HCT116 (cell line): ENCODE results near the gene IFRD2. TPM values are rescaled to one million over a fixed set of nuclear protein-coding genes. Genes with fewer than 3 reads are reported as not detected.

Source experiments
- ATAC-seq: fragments of 200-7000 bp; cut with Tn5 transposase; 2 replicates; pipeline ENCODE4 v1.9.1; 2020; ENCODE audit warnings: mild to moderate bottlenecking, moderate library complexity
- BruUV-seq: library from RNA; stranded (reverse); fragments of 400-500 nt; replicated peaks from 2 replicates; lab custom pipeline; 2021; lab: Mats Ljungman, UMichigan
- CTCF ChIA-PET: fragments of 300-600 bp; sonication (Branson Sonifier 250); formaldehyde crosslinking; loops from one replicate; lab custom pipeline; 2021; ENCODE audit warnings: antibody characterized with exemption; lab: Charles Lee
- POLR2A ChIA-PET: fragments of 300-600, 350-600 bp; sonication (Branson Sonifier 250); formaldehyde crosslinking; loops from one replicate; lab custom pipeline; 2021; ENCODE audit warnings: antibody characterized with exemption; lab: Charles Lee
- RAD21 ChIA-PET, 2 experiments: fragments of 300-600 bp; sonication (Branson Sonifier 250); formaldehyde crosslinking; loops; one replicate each; lab custom pipeline; 2023; ENCODE audit warnings: low total read pairs in 2 of 2; ENCODE audit not compliant: uncharacterized antibody in 2 of 2, unreplicated experiment in 2 of 2, low non-redundant PET in 1 of 2; lab: Charles Lee
- DNase-seq: peaks from one replicate; pipeline ENCODE4 v3.0.0-alpha.2; 2010; ENCODE audit warnings: low read depth, low spot score
- H2AFZ ChIP-seq: fragments of 200-600 bp; shearing (Covaris generic), sonication (generic); 2 replicates; pipeline ENCODE4 v1.6.1; 2017; ENCODE audit warnings: low read depth, mixed run types, mixed read lengths, antibody characterized with exemption, low read length; ENCODE audit not compliant: poor library complexity, severe bottlenecking
- H3K27ac ChIP-seq: 2 replicates; pipeline ENCODE4 v1.5.1; 2012; ENCODE audit warnings: low read depth, low read length
- H3K27me3 ChIP-seq: fragments of 200-600 bp; sonication (generic); 2 replicates; pipeline ENCODE4 v1.6.1; 2016; ENCODE audit warnings: mixed run types, low read length, mixed read lengths; ENCODE audit not compliant: insufficient read depth
- H3K36me3 ChIP-seq, 2 experiments: fragments of 200-500 bp in 1 of 2; fragments of 200-600 bp in 1 of 2; sonication (Bioruptor generic) in 1 of 2; sonication (generic) in 1 of 2; 2 replicates each; pipeline versions ENCODE4 v1.5.1 to v1.6.1; 2014 to 2016; ENCODE audit warnings: low read length in 2 of 2, inconsistent platforms in 1 of 2, mixed read lengths in 1 of 2, mixed run types in 1 of 2; ENCODE audit not compliant: insufficient read depth in 2 of 2, control insufficient read depth in 1 of 2
- H3K4me1 ChIP-seq, 2 experiments: fragments of 200-600 bp in 1 of 2; sonication (generic) in 1 of 2; 2 replicates each; pipeline versions ENCODE4 v1.5.1 to v1.6.1; 2012 to 2017; ENCODE audit warnings: low read length in 2 of 2, inconsistent platforms in 1 of 2, mild to moderate bottlenecking in 1 of 2, mixed read lengths in 1 of 2, mixed run types in 1 of 2, moderate library complexity in 1 of 2; ENCODE audit not compliant: insufficient read depth in 2 of 2, control insufficient read depth in 1 of 2
- H3K4me2 ChIP-seq: fragments of 200-600 bp; sonication (generic); 2 replicates; pipeline ENCODE4 v1.6.1; 2017; ENCODE audit warnings: mixed run types, low read length, mixed read lengths
- H3K4me3 ChIP-seq, 2 experiments: fragments of 200-600 bp in 1 of 2; sonication (generic) in 1 of 2; replicated peaks in 1 of 2; 2 replicates each; pipeline ENCODE4 v1.5.1; 2011 to 2016; ENCODE audit warnings: low read length in 2 of 2, control low read depth in 1 of 2, low read depth in 1 of 2, mild to moderate bottlenecking in 1 of 2, mixed read lengths in 1 of 2, mixed run types in 1 of 2
- H3K79me2 ChIP-seq: fragments of 200-600 bp; sonication (generic); 2 replicates; pipeline ENCODE4 v1.6.1; 2017; ENCODE audit warnings: mild to moderate bottlenecking, mixed run types, low read length, moderate library complexity, mixed read lengths; ENCODE audit not compliant: insufficient read depth
- H3K9ac ChIP-seq: fragments of 200-600 bp; sonication (generic); 2 replicates; pipeline ENCODE4 v1.6.1; 2016; ENCODE audit warnings: low read length, mixed read lengths
- H3K9me2 ChIP-seq: fragments of 200-600 bp; sonication (generic), shearing (Covaris generic); 2 replicates; pipeline ENCODE4 v1.6.1; 2017; ENCODE audit warnings: mixed run types, mild to moderate bottlenecking, moderate library complexity; ENCODE audit not compliant: insufficient read depth
- H3K9me3 ChIP-seq, 2 experiments: fragments of 200-500 bp in 1 of 2; fragments of 200-600 bp in 1 of 2; sonication (Bioruptor generic) in 1 of 2; sonication (generic) in 1 of 2; 2 replicates each; pipeline ENCODE4 v1.6.1; 2014 to 2017; ENCODE audit warnings: low read length in 2 of 2, mixed read lengths in 2 of 2, inconsistent platforms in 1 of 2, low read depth in 1 of 2, mild to moderate bottlenecking in 1 of 2, mixed run types in 1 of 2, moderate library complexity in 1 of 2; ENCODE audit not compliant: control insufficient read depth in 1 of 2, insufficient read depth in 1 of 2
- H4K20me1 ChIP-seq: fragments of 200-600 bp; sonication (generic), shearing (Covaris generic); 2 replicates; pipeline ENCODE4 v1.6.1; 2017; ENCODE audit warnings: mixed run types, mild to moderate bottlenecking, moderate library complexity; ENCODE audit not compliant: insufficient read depth
- CBX3 ChIP-seq: IDR thresholded peaks from 2 replicates; pipeline ENCODE4 v1.6.1; 2012; ENCODE audit warnings: low read depth
- CEBPB ChIP-seq: IDR thresholded peaks from 2 replicates; pipeline ENCODE4 v1.6.1; 2012; ENCODE audit warnings: low read depth
- EGR1 ChIP-seq: IDR thresholded peaks from 2 replicates; pipeline ENCODE4 v1.6.1; 2012; ENCODE audit warnings: low read depth
- ELF1 ChIP-seq: IDR thresholded peaks from 2 replicates; pipeline ENCODE4 v1.6.1; 2012; ENCODE audit warnings: low read depth, borderline replicate concordance
- EZH2 ChIP-seq: fragments of 200-600 bp; sonication (generic); IDR thresholded peaks from 2 replicates; pipeline ENCODE4 v1.6.1; 2017; ENCODE audit warnings: antibody characterized with exemption, mixed run types
- JUND ChIP-seq: IDR thresholded peaks from 2 replicates; pipeline ENCODE4 v1.6.1; 2012
- POLR2A ChIP-seq: IDR thresholded peaks from 2 replicates; pipeline ENCODE4 v1.7.0; 2011; ENCODE audit warnings: borderline replicate concordance; ENCODE audit not compliant: insufficient read depth, insufficient read length; ENCODE audit errors: extremely low read depth
- SIN3A ChIP-seq: IDR thresholded peaks from 2 replicates; pipeline ENCODE4 v1.6.1; 2012; ENCODE audit warnings: low read depth
- SP1 ChIP-seq: IDR thresholded peaks from 2 replicates; pipeline ENCODE4 v1.6.1; 2012; ENCODE audit warnings: low read depth
- SRF ChIP-seq: IDR thresholded peaks from 2 replicates; pipeline ENCODE4 v1.6.1; 2012; ENCODE audit warnings: low read depth
- TCF7L2 ChIP-seq: IDR thresholded peaks from 2 replicates; pipeline ENCODE4 v1.7.0; 2011; ENCODE audit warnings: borderline replicate concordance, inconsistent platforms; ENCODE audit not compliant: insufficient read depth, insufficient read length; ENCODE audit errors: extremely low read depth
- ZFX ChIP-seq: fragments of 450-650 bp; IDR thresholded peaks from 2 replicates; pipeline ENCODE4 v1.6.1; 2017
- ZNF274 ChIP-seq: fragments of 200-500 bp; sonication (Bioruptor generic); IDR thresholded peaks from 2 replicates; pipeline ENCODE4 v1.6.1; 2014; ENCODE audit warnings: mild to moderate bottlenecking, low read depth, low read length, inconsistent platforms
- intact Hi-C: fragments of 100-400 bp; cut with micrococcal nuclease; formaldehyde crosslinking; loops from 2 replicates; pipeline ENCODE4 v1.10.0; 2022
- total RNA-seq: library from RNA; stranded (reverse); gene quantifications from one replicate; pipeline ENCODE4 v1.2.1, GENCODE V29; 2021; ENCODE audit not compliant: unreplicated experiment
- TF ChIP-seq, protein P1 (sequence below): IDR thresholded peaks from 2 replicates; pipeline ENCODE4 v1.6.1; 2012
- TF ChIP-seq, protein P2 (sequence below): IDR thresholded peaks from 2 replicates; pipeline ENCODE4 v1.6.1; 2012; ENCODE audit warnings: low read depth
- TF ChIP-seq, protein P3 (sequence below), 3 experiments: fragments of 200-600 bp in 1 of 3; sonication (generic) in 1 of 3; IDR thresholded peaks in 2 of 3; conservative IDR thresholded peaks in 1 of 3; 2 replicates each; pipeline ENCODE4 v1.5.1; 2012 to 2017; ENCODE audit warnings: low read depth in 2 of 3, low read length in 2 of 3, antibody characterized with exemption in 1 of 3, borderline replicate concordance in 1 of 3, control low read depth in 1 of 3, mild to moderate bottlenecking in 1 of 3, mixed read lengths in 1 of 3, mixed run types in 1 of 3, moderate library complexity in 1 of 3; ENCODE audit not compliant: insufficient read depth in 1 of 3
- TF ChIP-seq, protein P4 (sequence below): IDR thresholded peaks from 2 replicates; pipeline ENCODE4 v1.6.1; 2012

IFRD2 gene
- total RNA-seq, 1 experiment from 2014 or later = 146 TPM

DNA sequence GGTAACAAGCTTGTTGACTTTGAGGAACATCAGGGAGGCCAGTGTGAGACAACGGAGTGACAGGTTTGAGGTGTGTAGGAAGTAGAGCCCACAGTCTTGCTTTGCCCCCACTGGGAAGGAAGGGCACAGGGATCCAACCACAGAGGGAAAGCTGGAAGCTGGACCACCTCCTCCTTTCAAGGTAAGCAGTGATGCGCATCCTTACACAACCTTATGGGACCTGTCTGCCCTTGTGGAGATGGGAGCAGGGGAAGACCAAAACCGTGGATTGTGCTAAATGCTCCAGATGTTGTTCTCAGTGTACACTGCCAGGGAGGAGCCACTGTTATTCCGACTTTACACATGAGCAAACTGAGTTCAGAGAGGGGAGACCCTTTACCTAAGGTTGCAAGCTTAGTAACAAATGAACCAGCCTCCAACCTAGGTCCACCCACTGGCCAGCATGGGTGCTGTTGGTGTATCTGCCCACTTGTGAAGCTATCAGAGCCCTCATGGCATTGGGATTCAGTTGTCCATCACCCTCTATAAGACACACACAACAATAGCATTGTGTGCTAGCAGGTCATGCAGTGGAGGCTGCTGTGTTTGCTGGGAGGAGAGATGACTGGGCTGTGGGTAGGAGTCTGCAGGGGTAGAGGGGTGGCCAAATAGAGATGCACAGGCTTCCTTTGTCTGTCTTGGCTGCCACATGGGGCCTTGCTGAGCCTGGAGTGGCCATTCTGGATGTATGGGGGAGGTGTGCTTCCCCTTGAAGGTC, 13.9 kb downstream of the IFRD2 start:
- intact Hi-C loops = no loop called here
- ChIA-PET CTCF (interaction anchor here (1.3 to 1.7 kb wide), 2 partner anchors 45 to 52 kb away, joined by 3 read pairs; no protein-coding TSS in a partner anchor), POLR2A (interaction anchor here (1.7 kb wide), 1 partner anchor 16 kb away, joined by 4 read pairs; no protein-coding TSS in a partner anchor), RAD21 (interaction anchor here in 1 of 2 experiments (1.2 kb wide), 1 partner anchor 32 kb away, joined by 3 read pairs; no protein-coding TSS in a partner anchor)
- Histone ChIP-seq H3K4me3 (no peak overlapping the region), H3K9me2 (no peaks in the 10 kb centered on the region), H3K9ac (no peak overlapping the region), H3K9me3 (no peaks in the 10 kb centered on the region), H4K20me1 (no peaks in the 10 kb centered on the region), H3K27ac (no peak overlapping the region), H3K4me1 (peaks cover 13 to 16% of the 10 kb centered on the region in 2 experiments; a peak in 3 of 4 replicates), H3K27me3 (no peaks in the 10 kb centered on the region), H3K36me3 (no peaks in the 10 kb centered on the region), H2AFZ (no peak overlapping the region), H3K4me2 (no peak overlapping the region), H3K79me2 (no peaks in the 10 kb centered on the region)
- ATAC-seq = no peak
- no TSS peak for BruUV-seq
- TF ChIP-seq, protein P1, sequence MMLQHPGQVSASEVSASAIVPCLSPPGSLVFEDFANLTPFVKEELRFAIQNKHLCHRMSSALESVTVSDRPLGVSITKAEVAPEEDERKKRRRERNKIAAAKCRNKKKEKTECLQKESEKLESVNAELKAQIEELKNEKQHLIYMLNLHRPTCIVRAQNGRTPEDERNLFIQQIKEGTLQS = no peak
- TF ChIP-seq ZFX = no peak
- no peak for TF ChIP-seq SIN3A
- TF ChIP-seq JUND = no peak
- TF ChIP-seq CBX3 = no peak
- TF ChIP-seq, protein P2, sequence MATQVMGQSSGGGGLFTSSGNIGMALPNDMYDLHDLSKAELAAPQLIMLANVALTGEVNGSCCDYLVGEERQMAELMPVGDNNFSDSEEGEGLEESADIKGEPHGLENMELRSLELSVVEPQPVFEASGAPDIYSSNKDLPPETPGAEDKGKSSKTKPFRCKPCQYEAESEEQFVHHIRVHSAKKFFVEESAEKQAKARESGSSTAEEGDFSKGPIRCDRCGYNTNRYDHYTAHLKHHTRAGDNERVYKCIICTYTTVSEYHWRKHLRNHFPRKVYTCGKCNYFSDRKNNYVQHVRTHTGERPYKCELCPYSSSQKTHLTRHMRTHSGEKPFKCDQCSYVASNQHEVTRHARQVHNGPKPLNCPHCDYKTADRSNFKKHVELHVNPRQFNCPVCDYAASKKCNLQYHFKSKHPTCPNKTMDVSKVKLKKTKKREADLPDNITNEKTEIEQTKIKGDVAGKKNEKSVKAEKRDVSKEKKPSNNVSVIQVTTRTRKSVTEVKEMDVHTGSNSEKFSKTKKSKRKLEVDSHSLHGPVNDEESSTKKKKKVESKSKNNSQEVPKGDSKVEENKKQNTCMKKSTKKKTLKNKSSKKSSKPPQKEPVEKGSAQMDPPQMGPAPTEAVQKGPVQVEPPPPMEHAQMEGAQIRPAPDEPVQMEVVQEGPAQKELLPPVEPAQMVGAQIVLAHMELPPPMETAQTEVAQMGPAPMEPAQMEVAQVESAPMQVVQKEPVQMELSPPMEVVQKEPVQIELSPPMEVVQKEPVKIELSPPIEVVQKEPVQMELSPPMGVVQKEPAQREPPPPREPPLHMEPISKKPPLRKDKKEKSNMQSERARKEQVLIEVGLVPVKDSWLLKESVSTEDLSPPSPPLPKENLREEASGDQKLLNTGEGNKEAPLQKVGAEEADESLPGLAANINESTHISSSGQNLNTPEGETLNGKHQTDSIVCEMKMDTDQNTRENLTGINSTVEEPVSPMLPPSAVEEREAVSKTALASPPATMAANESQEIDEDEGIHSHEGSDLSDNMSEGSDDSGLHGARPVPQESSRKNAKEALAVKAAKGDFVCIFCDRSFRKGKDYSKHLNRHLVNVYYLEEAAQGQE = no peak
- no peak for TF ChIP-seq EZH2
- TF ChIP-seq SRF = no peak
- TF ChIP-seq POLR2A = no peak
- no peak for TF ChIP-seq ZNF274
- TF ChIP-seq, protein P3, sequence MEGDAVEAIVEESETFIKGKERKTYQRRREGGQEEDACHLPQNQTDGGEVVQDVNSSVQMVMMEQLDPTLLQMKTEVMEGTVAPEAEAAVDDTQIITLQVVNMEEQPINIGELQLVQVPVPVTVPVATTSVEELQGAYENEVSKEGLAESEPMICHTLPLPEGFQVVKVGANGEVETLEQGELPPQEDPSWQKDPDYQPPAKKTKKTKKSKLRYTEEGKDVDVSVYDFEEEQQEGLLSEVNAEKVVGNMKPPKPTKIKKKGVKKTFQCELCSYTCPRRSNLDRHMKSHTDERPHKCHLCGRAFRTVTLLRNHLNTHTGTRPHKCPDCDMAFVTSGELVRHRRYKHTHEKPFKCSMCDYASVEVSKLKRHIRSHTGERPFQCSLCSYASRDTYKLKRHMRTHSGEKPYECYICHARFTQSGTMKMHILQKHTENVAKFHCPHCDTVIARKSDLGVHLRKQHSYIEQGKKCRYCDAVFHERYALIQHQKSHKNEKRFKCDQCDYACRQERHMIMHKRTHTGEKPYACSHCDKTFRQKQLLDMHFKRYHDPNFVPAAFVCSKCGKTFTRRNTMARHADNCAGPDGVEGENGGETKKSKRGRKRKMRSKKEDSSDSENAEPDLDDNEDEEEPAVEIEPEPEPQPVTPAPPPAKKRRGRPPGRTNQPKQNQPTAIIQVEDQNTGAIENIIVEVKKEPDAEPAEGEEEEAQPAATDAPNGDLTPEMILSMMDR (IDR thresholded peaks at IDR 0.05 in 2 of 3, conservative IDR thresholded peaks at IDR 0.05 in 1 of 3; ENCODE audit: borderline replicate concordance in 1 of 3, insufficient read depth in 1 of 3, low read depth in 2 of 3, low read length in 2 of 3) = no peak
- TF ChIP-seq, protein P4, sequence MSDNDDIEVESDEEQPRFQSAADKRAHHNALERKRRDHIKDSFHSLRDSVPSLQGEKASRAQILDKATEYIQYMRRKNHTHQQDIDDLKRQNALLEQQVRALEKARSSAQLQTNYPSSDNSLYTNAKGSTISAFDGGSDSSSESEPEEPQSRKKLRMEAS = no peak
- no peak for TF ChIP-seq TCF7L2
- TF ChIP-seq SP1 = no peak
- TF ChIP-seq CEBPB = no peak
- TF ChIP-seq EGR1 = no peak
- TF ChIP-seq ELF1 = no peak
- no peak for DNase-seq
